KBM-7 (cell line): ENCODE measurements around the gene KLRG1.
A peak's percentile ranks its signal among the peaks of the same experiment; 100 is the strongest.

Experiments
- DNase-seq: peaks from one replicate; pipeline ENCODE4 v3.0.0-alpha.2; 2015
- in situ Hi-C: fragments of 300-500 bp; cut with MboI; formaldehyde crosslinking; loops from 2 replicates; pipeline ENCODE4 v1.14.3; 2020; ENCODE audit warnings: low sequenced_read_pairs, low pct_unique_long_range_greater_than_20kb, mixed read lengths

KLRG1 gene

GRCh38 chr12:9034095-9034494, 44.7 kb downstream of the KLRG1 start:
- no peak for DNase-seq
- in situ Hi-C loops: loop anchor here (25.0 kb wide), 1 partner anchor 372 kb away; the partner anchor contains the start of gene MFAP5

GRCh38 chr12:9036227-9036626, 46.9 kb downstream of the KLRG1 start:
- DNase-seq: no peak
- in situ Hi-C loops: loop anchor here (25.0 kb wide), 1 partner anchor 374 kb away; the partner anchor contains the start of gene MFAP5

- in situ Hi-C loops: loop anchor here (25.0 kb wide), 1 partner anchor 375 kb away; the partner anchor contains the start of gene MFAP5
- no peak for DNase-seq
Measured at GRCh38 chr12:9037431-9037830, 48.1 kb downstream of the KLRG1 start.

GRCh38 chr12:9039397-9039977, 50.1 kb downstream of the KLRG1 start:
- in situ Hi-C loops: loop anchor here (25.0 kb wide), 1 partner anchor 377 kb away; the partner anchor contains the start of gene MFAP5
- peak; percentile 60 for DNase-seq

- in situ Hi-C loops: loop anchor here (25.0 kb wide), 1 partner anchor 378 kb away; the partner anchor contains the start of gene MFAP5
- DNase-seq: no peak
Measured at GRCh38 chr12:9040484-9041186, 51.3 kb downstream of the KLRG1 start.

- in situ Hi-C loops: loop anchor here (25.0 kb wide), 1 partner anchor 379 kb away; the partner anchor contains the start of gene MFAP5
- DNase-seq: no peak
Measured at GRCh38 chr12:9041321-9041720, 52.0 kb downstream of the KLRG1 start.

- in situ Hi-C loops: loop anchor here (25.0 kb wide), 1 partner anchor 381 kb away; the partner anchor contains the start of gene MFAP5
- no peak for DNase-seq
Measured at GRCh38 chr12:9043766-9044165, 54.4 kb downstream of the KLRG1 start.

GRCh38 chr12:9047105-9047504, 57.8 kb downstream of the KLRG1 start:
- in situ Hi-C loops: loop anchor here (25.0 kb wide), 1 partner anchor 385 kb away; the partner anchor contains the start of gene MFAP5

GRCh38 chr12:9048930-9049329, 59.6 kb downstream of the KLRG1 start:
- no peak for DNase-seq
- in situ Hi-C loops: loop anchor here (25.0 kb wide), 1 partner anchor 387 kb away; the partner anchor contains the start of gene MFAP5

More at GRCh38 chr12:9047105-9047504, 57.8 kb downstream of the KLRG1 start:
- no peak for DNase-seq

- in situ Hi-C loops: loop anchor here (25.0 kb wide), 1 partner anchor 387 kb away; the partner anchor contains the start of gene MFAP5
Measured at GRCh38 chr12:9049520-9050133, 60.3 kb downstream of the KLRG1 start.

GRCh38 chr12:9050521-9051157, 61.3 kb downstream of the KLRG1 start:
- in situ Hi-C loops: no loop called here

More at GRCh38 chr12:9049520-9050133, 60.3 kb downstream of the KLRG1 start:
- peak; percentile 78 for DNase-seq

GRCh38 chr12:9051158-9051550, 61.8 kb downstream of the KLRG1 start:
- no peak for DNase-seq
- in situ Hi-C loops: no loop called here

More at GRCh38 chr12:9050521-9051157, 61.3 kb downstream of the KLRG1 start:
- DNase-seq: no peak

- in situ Hi-C loops: no loop called here
- no peak for DNase-seq
Measured at GRCh38 chr12:9052610-9053009, 63.3 kb downstream of the KLRG1 start.
